ENCODE results near the gene ARID1A. TPM values are rescaled to one million over a fixed set of nuclear protein-coding genes. Genes with fewer than 3 reads are reported as not detected.

Gene ARID1A
- total RNA-seq, 6 donors from 2014 or later: 61.3 to 102 (median 70.5) TPM

DNA sequence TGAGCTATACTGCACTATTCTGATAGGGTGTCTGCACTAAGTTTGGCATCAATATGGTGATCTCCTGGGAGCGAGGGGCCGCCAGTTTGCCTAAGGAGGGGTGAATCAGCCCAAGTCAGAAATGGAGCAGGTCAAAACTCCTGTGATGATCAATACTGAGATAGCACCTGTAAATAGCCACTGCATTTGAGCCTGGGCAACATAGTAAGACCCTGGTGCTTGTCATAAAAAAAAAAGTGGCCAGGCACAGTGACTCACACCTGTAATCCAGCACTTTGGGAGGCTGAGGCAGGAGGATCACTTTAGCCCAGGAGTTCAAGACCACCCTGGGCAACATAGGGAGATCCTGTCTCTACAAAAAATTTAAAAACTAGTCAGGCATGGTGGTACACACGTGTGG lies 119.1 kb downstream of the ARID1A start:
- WGBS, 2 donors: 89 to 94% methylated on average over 3 of the region's 3 CpGs
- ATAC-seq (ENCODE audit: low FRiP score in 2 of 2) (no peak), DNase-seq (no peak)
- no peak for TF ChIP-seq POLR2AphosphoS5 (IDR thresholded peaks at IDR 0.05)
- TF ChIP-seq EP300 (IDR thresholded peaks at IDR 0.05): no peak
- TF ChIP-seq POLR2A (IDR thresholded peaks at IDR 0.05): no peak
- TF ChIP-seq, protein P1, sequence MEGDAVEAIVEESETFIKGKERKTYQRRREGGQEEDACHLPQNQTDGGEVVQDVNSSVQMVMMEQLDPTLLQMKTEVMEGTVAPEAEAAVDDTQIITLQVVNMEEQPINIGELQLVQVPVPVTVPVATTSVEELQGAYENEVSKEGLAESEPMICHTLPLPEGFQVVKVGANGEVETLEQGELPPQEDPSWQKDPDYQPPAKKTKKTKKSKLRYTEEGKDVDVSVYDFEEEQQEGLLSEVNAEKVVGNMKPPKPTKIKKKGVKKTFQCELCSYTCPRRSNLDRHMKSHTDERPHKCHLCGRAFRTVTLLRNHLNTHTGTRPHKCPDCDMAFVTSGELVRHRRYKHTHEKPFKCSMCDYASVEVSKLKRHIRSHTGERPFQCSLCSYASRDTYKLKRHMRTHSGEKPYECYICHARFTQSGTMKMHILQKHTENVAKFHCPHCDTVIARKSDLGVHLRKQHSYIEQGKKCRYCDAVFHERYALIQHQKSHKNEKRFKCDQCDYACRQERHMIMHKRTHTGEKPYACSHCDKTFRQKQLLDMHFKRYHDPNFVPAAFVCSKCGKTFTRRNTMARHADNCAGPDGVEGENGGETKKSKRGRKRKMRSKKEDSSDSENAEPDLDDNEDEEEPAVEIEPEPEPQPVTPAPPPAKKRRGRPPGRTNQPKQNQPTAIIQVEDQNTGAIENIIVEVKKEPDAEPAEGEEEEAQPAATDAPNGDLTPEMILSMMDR (IDR thresholded peaks at IDR 0.05): no peak
- Histone ChIP-seq H3K9me3 (no peaks in the 10 kb centered on the region), H3K36me3 (no peaks in the 10 kb centered on the region), H3K4me3 (no peak overlapping the region), H3K27me3 (no peaks in the 10 kb centered on the region), H3K27ac (no peak overlapping the region), H3K4me1 (peaks cover 3 to 5% (median 3%) of the 10 kb centered on the region in 4 donors)

DNA sequence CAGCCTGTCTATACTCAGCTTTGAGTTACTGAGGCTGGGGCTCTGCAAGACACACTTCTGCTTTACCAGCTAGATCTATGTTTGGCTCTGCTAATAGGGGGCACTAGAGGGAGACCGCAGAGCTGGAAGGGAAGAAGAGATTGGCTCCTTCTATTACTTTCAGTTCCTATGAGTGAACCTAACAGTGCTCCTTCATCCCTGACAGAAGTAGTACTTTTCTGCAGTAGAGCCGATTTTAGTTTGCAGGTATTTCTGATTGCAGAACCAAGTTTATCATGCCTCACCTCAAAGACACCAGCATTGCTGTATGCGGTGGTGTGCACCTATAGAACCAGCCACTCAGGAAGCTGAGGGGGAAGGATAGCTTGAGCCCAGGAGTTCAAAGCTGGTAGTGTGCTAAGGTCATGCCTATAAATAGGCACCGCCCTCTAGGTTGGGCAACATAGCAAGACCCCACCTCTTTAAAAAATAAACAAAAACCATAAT lies 125.0 kb downstream of the ARID1A start:
- TF ChIP-seq, protein P1 (IDR thresholded peaks at IDR 0.05): peak in 2 of 6 experiments; percentile 6 to 15
- no peak for TF ChIP-seq EP300 (IDR thresholded peaks at IDR 0.05)
- TF ChIP-seq POLR2A (IDR thresholded peaks at IDR 0.05): no peak
- no peak for TF ChIP-seq POLR2AphosphoS5 (IDR thresholded peaks at IDR 0.05)
- DNase-seq: no peak
- H3K9me3 ChIP-seq: no peaks in the 10 kb centered on the region
- H3K36me3 ChIP-seq: no peaks in the 10 kb centered on the region
- WGBS, 2 donors: 49 to 53% methylated on average over 4 of the region's 4 CpGs
- no peaks in the 10 kb centered on the region for H3K27me3 ChIP-seq
- peak overlapping the region in 1 of 4 donors; percentile 2 for H3K4me3 ChIP-seq
- peak; percentile 72 to 81 for ATAC-seq (ENCODE audit: low FRiP score in 2 of 2)
- H3K4me1 ChIP-seq: peaks cover 7 to 13% (median 9%) of the 10 kb centered on the region in 4 donors
- H3K27ac ChIP-seq: peak overlapping the region in 1 of 4 donors; percentile 24

DNA sequence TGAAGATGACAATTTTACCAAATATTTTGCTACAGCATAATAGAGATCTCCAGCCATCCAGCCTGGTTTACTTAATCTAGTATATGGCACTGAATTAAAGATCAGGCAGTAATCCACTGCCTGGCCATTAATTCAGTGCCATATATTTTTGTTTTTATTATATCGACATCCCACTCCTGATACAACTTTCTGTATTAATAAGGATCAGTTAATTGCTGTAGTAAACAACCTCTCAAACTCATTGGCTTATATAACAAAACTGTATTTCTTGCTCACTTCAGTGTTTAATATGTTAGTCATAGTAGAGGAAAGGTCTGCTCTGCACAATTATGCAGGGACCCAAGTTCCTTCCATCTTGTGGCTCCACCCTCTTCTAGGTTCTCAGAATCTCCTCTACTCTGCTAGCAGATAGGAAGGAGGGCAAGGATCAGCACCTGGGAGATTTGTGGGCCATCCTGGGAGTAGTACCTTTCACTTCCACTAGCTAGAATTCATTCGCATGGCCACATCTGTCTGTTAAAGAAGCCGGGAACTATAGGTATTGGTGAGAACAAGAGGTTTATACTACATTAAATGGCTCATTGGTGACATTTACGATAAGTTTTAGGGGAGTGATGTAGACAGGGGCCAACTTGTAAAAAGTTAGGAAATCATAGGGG lies 127.1 kb downstream of the ARID1A start:
- Histone ChIP-seq H3K27me3 (no peaks in the 10 kb centered on the region), H3K27ac (no peak overlapping the region), H3K4me1 (peaks cover 20 to 28% (median 20%) of the 10 kb centered on the region in 4 donors), H3K36me3 (no peaks in the 10 kb centered on the region), H3K9me3 (no peaks in the 10 kb centered on the region), H3K4me3 (no peak overlapping the region)
- no peak for ATAC-seq (ENCODE audit: low FRiP score in 2 of 2)
- 94 to 99% methylated on average over 4 of the region's 4 CpGs for WGBS, 2 donors
- no peak for DNase-seq
- TF ChIP-seq EP300 (IDR thresholded peaks at IDR 0.05) (no peak), POLR2A (IDR thresholded peaks at IDR 0.05) (no peak), POLR2AphosphoS5 (IDR thresholded peaks at IDR 0.05) (no peak)
- TF ChIP-seq, protein P1 (IDR thresholded peaks at IDR 0.05): no peak

DNA sequence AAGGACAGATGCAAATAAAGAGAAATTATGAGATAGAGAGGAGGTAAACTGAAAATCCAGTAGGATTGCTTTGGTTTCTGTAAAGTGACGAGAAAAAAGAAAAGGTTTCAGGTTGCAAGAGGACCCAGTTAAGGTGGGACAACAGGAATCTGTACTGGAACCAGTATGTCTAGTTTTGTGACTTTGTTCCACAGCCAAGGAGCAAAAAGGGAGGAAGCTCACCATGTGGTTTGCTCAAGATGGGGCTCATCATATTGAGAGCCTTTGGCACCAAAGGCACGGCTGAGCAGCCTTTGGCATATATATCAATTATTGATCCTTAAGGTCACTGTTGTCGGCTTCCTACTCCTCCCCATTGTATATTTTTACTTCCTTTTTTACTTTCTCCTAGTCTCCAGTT lies 128.9 kb downstream of the ARID1A start:
- H3K27me3 ChIP-seq: no peaks in the 10 kb centered on the region
- H3K4me3 ChIP-seq: no peak overlapping the region
- ATAC-seq (ENCODE audit: low FRiP score in 2 of 2): no peak
- no peaks in the 10 kb centered on the region for H3K9me3 ChIP-seq
- no peak for DNase-seq
- 84 to 88% methylated on average over 3 of the region's 3 CpGs for WGBS, 2 donors
- H3K27ac ChIP-seq: no peak overlapping the region
- H3K4me1 ChIP-seq: peaks cover 37 to 46% (median 38%) of the 10 kb centered on the region in 4 donors
- TF ChIP-seq POLR2A (IDR thresholded peaks at IDR 0.05) (no peak), EP300 (IDR thresholded peaks at IDR 0.05) (no peak), POLR2AphosphoS5 (IDR thresholded peaks at IDR 0.05) (no peak)
- TF ChIP-seq, protein P1 (IDR thresholded peaks at IDR 0.05): no peak
- H3K36me3 ChIP-seq: peaks cover 0 to 5% (median 0%) of the 10 kb centered on the region in 4 donors

Measured in upper lobe of left lung (tissue), 6 donors.